HG03457 (cell line): ENCODE data around the gene INF2.

Experiments
- ATAC-seq: cut with Tn5 transposase; IDR thresholded peaks from one replicate; pipeline ENCODE4 v1.9.1; 2021; ENCODE audit warnings: moderate number of reproducible peaks; ENCODE audit not compliant: unreplicated experiment

Gene INF2

DNA sequence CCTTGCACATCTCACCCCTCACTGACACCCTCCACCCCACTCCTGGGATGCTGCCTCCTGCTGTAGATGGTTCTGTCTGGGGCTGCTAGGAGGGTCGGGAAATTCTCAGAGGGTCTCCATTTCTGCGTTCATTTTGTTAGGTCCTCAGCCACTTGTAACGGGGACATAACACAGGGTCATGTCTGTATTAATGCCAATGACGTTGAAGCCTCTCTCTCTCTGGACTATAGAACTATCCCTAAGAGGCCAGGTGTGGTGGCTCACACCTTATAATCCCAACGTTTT, 78.2 kb downstream of the INF2 start:
- ATAC-seq, result no peak

DNA sequence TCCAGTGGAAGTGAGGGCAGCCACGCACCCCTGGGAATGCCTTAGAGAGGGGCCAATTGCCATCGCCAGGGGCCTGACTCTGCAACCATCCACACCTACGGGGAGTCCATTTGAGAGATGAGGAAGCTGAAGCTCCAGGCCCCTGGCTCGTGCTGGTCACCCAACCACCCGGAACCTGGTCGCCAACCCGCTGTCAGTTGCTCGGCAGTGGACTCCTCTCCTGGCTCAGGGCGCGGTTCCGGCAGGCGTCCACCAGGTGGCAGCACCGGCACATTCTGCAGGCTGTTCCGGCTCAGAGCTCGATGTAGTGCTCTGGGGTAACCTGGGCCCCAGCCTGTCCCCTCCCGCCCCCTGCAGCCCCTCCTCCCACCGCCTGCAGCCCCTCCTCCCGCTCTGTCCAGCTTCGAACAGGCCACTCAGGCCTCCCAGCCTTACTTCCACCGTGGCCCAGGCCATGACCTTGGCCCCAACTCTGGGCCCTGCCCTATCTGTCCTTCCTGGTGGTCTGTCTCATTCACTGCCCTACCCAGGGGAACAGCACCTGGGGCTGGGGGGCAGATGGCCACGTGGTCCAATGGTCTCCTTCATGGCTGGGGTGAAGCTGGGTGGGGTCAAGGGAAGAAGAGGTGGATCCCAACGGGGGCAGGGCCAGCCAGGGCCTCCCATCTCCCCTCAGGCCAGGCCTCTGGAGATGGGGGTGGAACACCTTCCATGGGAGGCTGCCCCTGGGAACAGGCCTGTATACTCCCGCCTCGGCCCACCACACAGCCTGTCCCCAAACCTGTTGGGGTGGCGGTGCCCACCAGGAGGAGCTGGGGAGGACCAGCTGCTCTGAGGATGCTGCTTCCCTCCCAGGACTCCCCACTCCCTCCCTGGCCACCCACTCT, 79.3 kb downstream of the INF2 start:
- no peak for ATAC-seq

DNA sequence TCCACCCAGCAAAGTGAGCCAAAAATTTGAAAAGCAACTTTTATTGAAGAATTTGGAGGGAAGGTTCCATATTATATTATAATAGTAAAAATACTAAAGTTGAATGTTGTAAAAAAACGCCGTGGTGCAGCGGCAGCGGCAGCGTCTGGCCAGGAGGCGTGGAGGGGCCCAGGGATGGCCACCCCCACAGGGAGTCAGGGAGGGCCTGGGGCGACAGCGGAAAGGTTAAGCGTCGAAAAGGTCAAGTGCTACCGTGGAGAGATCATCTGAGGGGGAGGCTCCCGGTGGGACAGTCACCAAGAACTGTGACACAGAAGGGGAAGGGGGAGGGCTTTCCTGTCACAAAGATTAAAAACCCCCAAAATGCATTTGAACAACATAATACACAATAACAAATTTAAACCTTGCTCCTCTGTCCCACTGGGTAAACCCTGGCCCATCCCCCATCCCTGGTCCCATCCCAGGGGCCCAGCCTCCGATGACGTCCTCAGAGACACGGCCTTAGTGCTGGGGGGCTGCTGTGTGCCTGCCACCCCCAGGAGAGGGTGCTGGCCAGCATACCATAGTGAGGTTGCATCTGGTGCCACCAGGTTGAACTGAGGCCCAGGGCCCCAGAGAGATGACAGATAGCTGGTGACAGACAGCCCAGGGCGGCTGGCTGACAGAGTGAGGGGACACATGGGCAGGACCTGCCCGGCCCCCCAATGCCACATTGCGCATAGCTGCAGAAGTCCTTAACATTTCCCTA, 80.1 kb downstream of the INF2 start:
- ATAC-seq, result no peak

DNA sequence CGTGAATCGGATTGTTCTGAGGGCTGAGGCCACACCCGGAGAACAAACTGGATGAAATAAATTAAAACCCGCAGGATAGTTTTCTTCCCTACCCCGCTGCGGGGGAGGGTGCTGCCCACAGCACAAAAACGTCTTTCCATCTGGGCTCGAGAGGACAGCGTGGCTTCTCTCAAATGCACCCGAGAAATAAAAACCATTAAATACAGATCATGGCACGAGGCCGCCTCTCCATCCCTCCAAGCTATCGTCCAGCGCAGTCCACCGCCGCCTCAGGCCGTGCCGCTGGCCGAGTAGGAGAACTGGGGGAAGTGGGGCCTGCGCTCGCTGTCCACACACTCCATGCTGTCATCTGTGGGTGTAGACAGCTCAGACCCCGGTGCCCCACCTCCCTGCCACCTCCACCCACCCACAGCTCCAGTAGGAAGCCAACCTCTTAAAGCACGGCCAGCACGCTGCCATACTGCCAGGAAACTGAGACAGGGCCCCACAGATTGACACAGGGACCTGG, 80.7 kb downstream of the INF2 start:
- no peak for ATAC-seq

DNA sequence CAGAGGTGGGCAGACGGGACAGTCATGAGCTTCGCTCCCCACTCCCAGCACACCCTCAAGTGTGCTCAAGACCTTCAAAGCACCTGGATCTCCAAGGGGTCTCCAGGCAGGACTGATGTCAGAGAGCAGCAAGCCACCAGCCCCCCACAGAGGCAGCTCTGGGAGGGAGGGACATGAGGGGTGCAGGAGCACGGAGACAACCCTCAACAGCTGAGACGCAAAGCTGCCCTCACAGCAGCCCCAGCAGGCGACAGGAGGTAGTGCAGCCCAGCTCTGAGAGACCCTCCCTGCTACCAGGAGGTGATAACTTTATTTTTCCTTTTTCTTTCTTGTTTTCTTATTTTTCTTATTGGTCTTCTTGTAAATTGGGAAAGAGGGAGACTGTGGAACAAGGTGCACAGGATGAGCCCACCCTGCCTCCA, 81.4 kb downstream of the INF2 start:
- no peak for ATAC-seq

DNA sequence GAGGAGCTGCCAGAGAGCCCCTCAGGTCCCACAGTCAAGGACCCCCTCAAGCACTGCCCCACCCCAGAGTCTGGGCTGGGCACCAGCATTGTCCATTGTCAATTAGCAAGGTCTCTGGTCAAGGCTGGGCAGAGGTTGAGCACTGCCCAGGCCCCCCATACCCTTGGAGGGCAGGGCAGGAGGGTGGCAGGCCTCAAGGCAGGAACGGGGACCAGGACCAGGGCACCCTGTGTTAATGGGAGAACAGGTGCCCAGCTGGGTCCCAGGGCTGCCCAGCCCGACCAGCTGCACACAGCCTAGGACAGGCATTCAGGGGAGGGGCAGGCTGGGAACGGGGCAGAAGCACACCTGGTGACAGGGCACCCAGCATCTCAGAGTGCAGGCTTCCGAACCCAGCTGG, 82.0 kb downstream of the INF2 start:
- no peak for ATAC-seq
